Measurements from ENCODE around the gene STK39.

STK39 gene

GRCh38 chr2:168203762-168204693, 43.4 kb downstream of the STK39 start:
- H3K27me3 ChIP-seq (ENCODE audit: low read depth, low read length) = no peaks in the 10 kb centered on the region
- H3K4me3 ChIP-seq (ENCODE audit: low read depth in 1 of 2, low read length in 2 of 2) = no peak overlapping the region
- no peak overlapping the region for H3K27ac ChIP-seq (ENCODE audit: low read length)
- no peaks in the 10 kb centered on the region for H3K9me3 ChIP-seq (ENCODE audit: control insufficient read depth in 1 of 2, low read length in 2 of 2)
- no peaks in the 10 kb centered on the region for H3K36me3 ChIP-seq (ENCODE audit: control insufficient read depth in 1 of 2, insufficient read depth in 2 of 2, low read length in 2 of 2)
- peaks cover 5 to 17% of the 10 kb centered on the region in 2 donors for H3K4me1 ChIP-seq (ENCODE audit: control insufficient read depth in 1 of 2, insufficient read depth in 2 of 2, low read length in 2 of 2)

GRCh38 chr2:168201584-168202116, 45.7 kb downstream of the STK39 start:
- H3K27ac ChIP-seq (ENCODE audit: low read length) = peak overlapping the region; percentile 17
- H3K4me1 ChIP-seq (ENCODE audit: control insufficient read depth in 1 of 2, insufficient read depth in 2 of 2, low read length in 2 of 2) = peaks cover 5 to 17% of the 10 kb centered on the region in 2 donors
- no peaks in the 10 kb centered on the region for H3K36me3 ChIP-seq (ENCODE audit: control insufficient read depth in 1 of 2, insufficient read depth in 2 of 2, low read length in 2 of 2)
- no peaks in the 10 kb centered on the region for H3K27me3 ChIP-seq (ENCODE audit: low read depth, low read length)
- no peak overlapping the region for H3K4me3 ChIP-seq (ENCODE audit: low read depth in 1 of 2, low read length in 2 of 2)
- no peaks in the 10 kb centered on the region for H3K9me3 ChIP-seq (ENCODE audit: control insufficient read depth in 1 of 2, low read length in 2 of 2)

GRCh38 chr2:168200930-168201583, 46.3 kb downstream of the STK39 start:
- no peaks in the 10 kb centered on the region for H3K27me3 ChIP-seq (ENCODE audit: low read depth, low read length)
- H3K4me1 ChIP-seq (ENCODE audit: control insufficient read depth in 1 of 2, insufficient read depth in 2 of 2, low read length in 2 of 2) = peaks cover 5 to 17% of the 10 kb centered on the region in 2 donors
- peak overlapping the region; percentile 17 for H3K27ac ChIP-seq (ENCODE audit: low read length)
- no peak overlapping the region for H3K4me3 ChIP-seq (ENCODE audit: low read depth in 1 of 2, low read length in 2 of 2)
- no peaks in the 10 kb centered on the region for H3K9me3 ChIP-seq (ENCODE audit: control insufficient read depth in 1 of 2, low read length in 2 of 2)
- H3K36me3 ChIP-seq (ENCODE audit: control insufficient read depth in 1 of 2, insufficient read depth in 2 of 2, low read length in 2 of 2) = no peaks in the 10 kb centered on the region

- no peak overlapping the region for H3K27ac ChIP-seq (ENCODE audit: low read length)
- H3K9me3 ChIP-seq (ENCODE audit: control insufficient read depth in 1 of 2, low read length in 2 of 2) = no peaks in the 10 kb centered on the region
- peaks cover 7 to 17% of the 10 kb centered on the region in 2 donors for H3K4me1 ChIP-seq (ENCODE audit: control insufficient read depth in 1 of 2, insufficient read depth in 2 of 2, low read length in 2 of 2)
- H3K4me3 ChIP-seq (ENCODE audit: low read depth in 1 of 2, low read length in 2 of 2) = no peak overlapping the region
- H3K27me3 ChIP-seq (ENCODE audit: low read depth, low read length) = no peaks in the 10 kb centered on the region
- no peaks in the 10 kb centered on the region for H3K36me3 ChIP-seq (ENCODE audit: control insufficient read depth in 1 of 2, insufficient read depth in 2 of 2, low read length in 2 of 2)
Observed at GRCh38 chr2:168198476-168199207, 48.8 kb downstream of the STK39 start.

- no peaks in the 10 kb centered on the region for H3K9me3 ChIP-seq (ENCODE audit: control insufficient read depth in 1 of 2, low read length in 2 of 2)
- H3K27ac ChIP-seq (ENCODE audit: low read length) = peak overlapping the region; percentile 16
- H3K36me3 ChIP-seq (ENCODE audit: control insufficient read depth in 1 of 2, insufficient read depth in 2 of 2, low read length in 2 of 2) = no peaks in the 10 kb centered on the region
- no peak overlapping the region for H3K4me3 ChIP-seq (ENCODE audit: low read depth in 1 of 2, low read length in 2 of 2)
- H3K27me3 ChIP-seq (ENCODE audit: low read depth, low read length) = no peaks in the 10 kb centered on the region
- H3K4me1 ChIP-seq (ENCODE audit: control insufficient read depth in 1 of 2, insufficient read depth in 2 of 2, low read length in 2 of 2) = peaks cover 12 to 24% of the 10 kb centered on the region in 2 donors
Observed at GRCh38 chr2:168196764-168197180, 50.6 kb downstream of the STK39 start.

- no peak overlapping the region for H3K4me3 ChIP-seq (ENCODE audit: low read depth in 1 of 2, low read length in 2 of 2)
- no peaks in the 10 kb centered on the region for H3K9me3 ChIP-seq (ENCODE audit: control insufficient read depth in 1 of 2, low read length in 2 of 2)
- no peaks in the 10 kb centered on the region for H3K36me3 ChIP-seq (ENCODE audit: control insufficient read depth in 1 of 2, insufficient read depth in 2 of 2, low read length in 2 of 2)
- peaks cover 0 to 19% of the 10 kb centered on the region in 2 donors for H3K4me1 ChIP-seq (ENCODE audit: control insufficient read depth in 1 of 2, insufficient read depth in 2 of 2, low read length in 2 of 2)
- no peaks in the 10 kb centered on the region for H3K27me3 ChIP-seq (ENCODE audit: low read depth, low read length)
- H3K27ac ChIP-seq (ENCODE audit: low read length) = no peak overlapping the region
Observed at GRCh38 chr2:168194784-168195522, 52.4 kb downstream of the STK39 start.

GRCh38 chr2:168192839-168193616, 54.4 kb downstream of the STK39 start:
- Histone ChIP-seq H3K27ac (ENCODE audit: low read length) (peak overlapping the region; percentile 14), H3K36me3 (ENCODE audit: control insufficient read depth in 1 of 2, insufficient read depth in 2 of 2, low read length in 2 of 2) (no peaks in the 10 kb centered on the region), H3K4me1 (ENCODE audit: control insufficient read depth in 1 of 2, insufficient read depth in 2 of 2, low read length in 2 of 2) (peaks cover 0 to 19% of the 10 kb centered on the region in 2 donors), H3K27me3 (ENCODE audit: low read depth, low read length) (no peaks in the 10 kb centered on the region), H3K4me3 (ENCODE audit: low read depth in 1 of 2, low read length in 2 of 2) (no peak overlapping the region), H3K9me3 (ENCODE audit: control insufficient read depth in 1 of 2, low read length in 2 of 2) (no peaks in the 10 kb centered on the region)

GRCh38 chr2:168191955-168192785, 55.2 kb downstream of the STK39 start:
- peaks cover 0 to 19% of the 10 kb centered on the region in 2 donors for H3K4me1 ChIP-seq (ENCODE audit: control insufficient read depth in 1 of 2, insufficient read depth in 2 of 2, low read length in 2 of 2)
- H3K27ac ChIP-seq (ENCODE audit: low read length) = no peak overlapping the region

GRCh38 chr2:168190590-168191336, 56.6 kb downstream of the STK39 start:
- no peaks in the 10 kb centered on the region for H3K9me3 ChIP-seq (ENCODE audit: control insufficient read depth in 1 of 2, low read length in 2 of 2)
- peaks cover 0 to 19% of the 10 kb centered on the region in 2 donors for H3K4me1 ChIP-seq (ENCODE audit: control insufficient read depth in 1 of 2, insufficient read depth in 2 of 2, low read length in 2 of 2)
- no peaks in the 10 kb centered on the region for H3K27me3 ChIP-seq (ENCODE audit: low read depth, low read length)
- H3K4me3 ChIP-seq (ENCODE audit: low read depth in 1 of 2, low read length in 2 of 2) = no peak overlapping the region
- H3K27ac ChIP-seq (ENCODE audit: low read length) = no peak overlapping the region
- no peaks in the 10 kb centered on the region for H3K36me3 ChIP-seq (ENCODE audit: control insufficient read depth in 1 of 2, insufficient read depth in 2 of 2, low read length in 2 of 2)

More at GRCh38 chr2:168191955-168192785, 55.2 kb downstream of the STK39 start:
- Histone ChIP-seq H3K27me3 (ENCODE audit: low read depth, low read length) (no peaks in the 10 kb centered on the region), H3K9me3 (ENCODE audit: control insufficient read depth in 1 of 2, low read length in 2 of 2) (no peaks in the 10 kb centered on the region), H3K4me3 (ENCODE audit: low read depth in 1 of 2, low read length in 2 of 2) (no peak overlapping the region), H3K36me3 (ENCODE audit: control insufficient read depth in 1 of 2, insufficient read depth in 2 of 2, low read length in 2 of 2) (no peaks in the 10 kb centered on the region)

All from muscle layer of duodenum (tissue), 2 donors.